Mucosa of gallbladder (tissue), 1 donor: ENCODE measurements around the gene PHACTR4. TPM values are rescaled to one million over a fixed set of nuclear protein-coding genes. Genes with fewer than 3 reads are reported as not detected.
"Not testable (repeated sequence)": the region's sequence is repeated elsewhere in the genome, so short reads cannot be mapped to it uniquely, and the experiment has no call there.

Experiments used
- DNase-seq: peaks from one replicate; pipeline ENCODE4 v3.0.0-alpha.2; 2020; ENCODE audit warnings: low spot score
- total RNA-seq: library from RNA; stranded (reverse); gene quantifications from one replicate; pipeline ENCODE4 v1.2.1, GENCODE V29; 2021
- donor health status: DM: no; HTN: no; CAD: no.

PHACTR4 gene
- total RNA-seq, 1 donor from 2014 or later: 36.5 TPM

DNA sequence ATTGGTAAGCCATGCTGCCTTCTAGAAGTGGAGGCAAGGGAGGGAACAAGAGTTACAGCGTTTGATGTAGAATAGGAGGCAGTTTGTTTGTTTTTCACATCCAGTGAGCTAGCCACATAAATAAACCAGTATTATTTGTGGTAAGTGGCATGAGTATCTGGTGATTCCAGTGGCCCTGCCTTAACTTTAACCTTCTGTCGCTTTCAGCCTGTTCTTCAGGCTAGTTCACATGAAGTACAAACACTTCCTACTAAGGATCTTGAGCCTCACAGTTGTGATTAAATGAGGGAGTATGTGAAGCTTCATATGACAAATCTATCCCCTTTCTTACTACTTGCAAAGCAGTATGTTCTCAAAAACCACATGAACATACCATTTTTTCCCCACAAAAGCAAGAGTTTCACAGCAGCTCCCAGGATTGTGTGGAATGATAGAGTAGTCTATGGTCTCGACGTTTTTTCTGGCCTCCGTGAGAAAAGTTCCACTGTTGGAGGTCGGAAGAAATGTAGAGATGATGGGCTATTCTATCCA, 59.5 kb downstream of the PHACTR4 start:
- no peak for DNase-seq

DNA sequence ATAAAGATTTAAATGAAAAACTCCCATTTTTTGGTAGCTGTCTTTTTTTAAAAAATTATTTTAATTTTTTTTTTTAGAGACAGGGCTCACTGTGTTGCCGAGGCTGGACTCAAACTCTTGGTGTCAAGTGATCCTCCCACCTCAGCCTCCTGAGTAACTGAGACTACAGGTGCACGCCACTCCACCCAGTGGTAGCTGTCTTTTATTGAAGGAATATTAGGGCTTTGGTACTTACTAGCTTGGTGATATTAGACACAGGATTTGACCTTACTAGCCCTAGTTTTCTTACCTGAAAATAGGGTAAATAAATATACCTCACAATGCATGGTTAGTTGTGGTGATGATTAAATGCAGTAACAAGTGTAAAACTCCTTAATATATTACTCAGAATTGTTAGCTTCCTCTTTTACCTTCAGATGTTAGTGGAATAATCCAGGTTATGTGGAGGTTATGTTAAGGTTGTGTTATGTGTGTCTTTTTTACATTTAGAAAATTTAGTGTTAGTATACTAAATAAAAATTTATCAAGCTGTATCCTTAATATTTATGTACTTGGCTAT, 66.8 kb downstream of the PHACTR4 start:
- DNase-seq: no peak

DNA sequence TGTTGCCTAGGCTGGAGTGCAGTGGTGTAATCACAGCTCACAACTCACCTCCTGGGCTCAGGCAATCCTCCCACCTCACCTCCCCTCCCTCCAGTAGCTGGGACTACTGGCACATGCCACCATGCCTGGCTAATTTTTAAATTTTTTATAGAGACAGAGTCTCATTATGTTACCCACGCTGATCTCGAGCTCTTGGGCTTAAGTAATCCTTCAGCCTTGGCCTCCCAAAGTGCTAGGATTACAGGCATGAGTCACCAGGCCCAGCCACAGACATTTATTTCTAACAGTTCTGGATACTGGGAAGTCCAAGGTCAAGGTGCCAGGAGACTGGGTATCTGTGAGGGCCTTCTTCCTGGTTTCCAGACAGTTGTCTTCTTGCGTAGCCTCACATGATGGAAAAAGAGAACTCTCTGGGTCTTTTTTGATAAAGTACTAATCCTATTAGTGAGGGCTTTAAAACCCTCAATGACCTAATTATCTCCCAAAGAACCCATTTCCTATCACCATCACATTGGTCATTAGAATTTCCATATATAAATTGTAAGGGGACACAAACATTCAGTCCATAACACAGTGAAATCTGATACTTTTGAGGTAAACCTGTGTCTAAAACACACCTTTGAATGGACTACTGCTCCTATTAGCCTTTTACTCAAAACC, 67.9 kb downstream of the PHACTR4 start:
- DNase-seq: peak; percentile 21

DNA sequence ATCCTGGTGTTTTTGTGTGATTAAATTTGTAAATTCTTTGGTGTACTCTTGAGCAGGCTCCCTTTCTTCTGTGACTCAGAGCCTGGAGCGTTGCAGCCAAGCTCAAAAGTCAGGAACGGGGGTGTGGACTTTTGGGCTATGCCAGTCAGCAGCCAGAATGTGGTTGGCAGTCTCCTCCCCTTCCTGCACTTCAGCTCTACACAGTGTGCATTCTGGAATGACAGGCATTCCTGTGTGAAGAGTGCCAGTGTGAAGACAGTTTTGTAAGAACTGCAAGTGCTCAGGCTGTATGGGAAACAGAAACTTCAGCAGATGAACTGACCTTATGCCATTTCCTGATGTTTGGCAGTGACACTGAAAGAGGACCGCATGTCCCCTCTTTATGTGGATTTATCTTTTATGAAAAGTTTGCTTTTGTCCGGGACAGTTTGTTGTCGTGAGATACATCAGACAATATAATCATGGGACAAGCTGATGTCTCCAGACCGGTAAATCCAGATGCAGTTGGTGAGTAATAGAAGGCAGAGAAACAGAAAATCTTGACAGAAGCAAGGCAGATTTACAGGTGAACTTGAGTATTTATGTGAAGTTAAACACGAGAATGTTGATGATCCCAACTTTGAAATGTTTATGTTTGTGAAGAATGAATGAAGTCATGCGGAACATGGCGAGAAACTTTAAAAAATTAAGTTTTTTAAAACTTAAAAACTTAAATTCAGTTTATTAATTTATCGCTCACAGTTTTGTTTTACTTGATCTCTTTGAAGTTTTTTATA, 68.6 kb downstream of the PHACTR4 start:
- peak; percentile 82 for DNase-seq

DNA sequence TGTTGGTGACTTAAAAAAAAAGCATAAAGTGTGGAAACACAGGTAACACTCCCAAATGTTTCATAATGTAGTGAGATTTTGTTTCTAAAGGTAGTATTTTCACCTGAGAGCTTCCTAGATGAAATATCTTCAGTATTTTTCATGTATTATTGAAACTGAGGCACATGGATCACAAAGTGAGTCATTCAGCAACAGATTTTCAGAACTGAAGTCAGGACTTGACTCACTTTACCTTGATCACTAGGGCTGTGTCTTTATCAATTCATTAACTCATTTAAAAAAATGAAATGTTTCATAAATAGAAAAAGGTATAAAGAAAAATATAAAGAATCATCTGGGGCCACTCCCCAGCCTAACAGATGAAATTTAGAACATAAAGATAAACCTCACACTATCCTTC, 69.8 kb downstream of the PHACTR4 start:
- no peak for DNase-seq

DNA sequence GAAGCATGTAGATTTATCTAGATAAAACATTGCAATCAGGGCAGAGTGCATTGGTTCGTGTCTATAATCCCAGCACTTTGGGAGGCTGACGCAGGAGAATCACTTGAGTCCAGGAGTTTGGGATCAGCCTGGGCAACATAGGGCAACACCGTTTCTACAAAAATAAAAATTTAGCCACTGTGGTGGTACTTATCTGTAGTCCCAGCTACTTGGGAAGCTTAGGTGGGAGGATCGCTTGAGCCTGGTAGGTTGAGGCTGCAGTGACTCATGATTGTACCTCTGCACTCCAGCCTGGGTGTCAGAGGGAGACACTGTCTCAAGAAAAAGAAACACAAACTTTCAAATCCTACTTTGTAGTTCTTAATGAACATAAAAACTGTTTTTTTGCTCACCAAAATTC, 72.1 kb downstream of the PHACTR4 start:
- DNase-seq: no peak

DNA sequence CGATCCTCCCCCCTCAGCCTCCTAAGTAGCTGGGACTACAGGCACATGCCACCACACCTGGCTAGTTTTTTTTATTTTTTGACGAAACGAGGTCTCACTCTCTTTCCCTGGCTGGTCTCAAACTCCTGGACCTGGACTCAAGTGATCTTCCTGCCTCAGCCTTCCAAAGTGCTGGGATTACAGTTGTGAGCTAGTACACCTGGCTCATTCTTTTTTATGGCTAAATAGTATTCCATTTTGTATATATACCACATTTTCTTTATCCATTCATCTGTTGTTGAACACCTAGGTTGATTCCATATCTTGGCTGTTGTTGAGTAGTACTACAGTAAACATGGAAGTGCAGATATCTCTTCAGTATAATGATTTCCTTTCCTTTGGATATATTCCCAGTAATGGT, 74.0 kb downstream of the PHACTR4 start:
- no peak for DNase-seq

DNA sequence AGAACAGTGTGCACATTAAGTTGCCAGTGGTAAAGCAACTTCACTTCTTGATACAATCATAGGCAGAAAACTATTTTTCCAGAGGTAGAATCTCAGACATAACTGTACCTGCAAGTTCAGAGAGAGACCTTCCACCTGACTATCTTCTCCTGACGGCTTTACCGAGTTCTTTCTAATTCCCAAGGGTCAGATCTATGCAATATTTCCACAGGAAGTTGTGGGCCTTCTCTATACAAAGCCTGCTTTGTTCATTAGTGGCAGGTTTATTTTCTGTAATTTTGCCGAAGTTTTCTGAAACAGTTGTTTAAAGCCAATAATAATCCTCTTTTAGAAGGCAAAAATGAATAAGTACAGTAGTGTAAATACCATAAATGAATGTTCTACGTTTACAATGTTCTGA, 78.1 kb downstream of the PHACTR4 start:
- no peak for DNase-seq

DNA sequence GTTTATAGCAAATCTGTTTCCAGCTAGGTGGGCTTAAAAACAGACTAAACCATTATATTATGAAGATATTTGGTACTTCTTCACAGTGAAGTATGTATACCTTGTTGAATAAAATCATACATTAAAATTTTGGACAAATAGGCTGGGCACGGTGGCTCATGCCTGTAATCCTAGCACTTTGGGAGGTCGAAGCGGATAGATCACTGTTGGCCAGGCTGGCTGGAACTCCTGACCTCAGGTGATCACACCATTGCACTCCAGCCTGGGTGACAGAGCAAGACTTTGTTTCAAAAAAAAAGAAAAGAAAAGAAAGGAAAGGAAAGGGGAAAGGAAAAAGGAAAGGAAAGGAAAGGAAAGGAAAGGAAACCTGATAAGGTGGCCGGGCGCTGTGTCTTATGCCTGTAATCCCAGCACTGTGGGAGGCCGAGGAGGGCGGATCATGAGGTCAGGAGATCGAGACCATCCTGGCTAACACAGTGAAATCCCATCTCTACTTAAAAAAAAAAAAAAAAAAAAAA, 78.6 kb downstream of the PHACTR4 start:
- not testable (repeated sequence) for DNase-seq

DNA sequence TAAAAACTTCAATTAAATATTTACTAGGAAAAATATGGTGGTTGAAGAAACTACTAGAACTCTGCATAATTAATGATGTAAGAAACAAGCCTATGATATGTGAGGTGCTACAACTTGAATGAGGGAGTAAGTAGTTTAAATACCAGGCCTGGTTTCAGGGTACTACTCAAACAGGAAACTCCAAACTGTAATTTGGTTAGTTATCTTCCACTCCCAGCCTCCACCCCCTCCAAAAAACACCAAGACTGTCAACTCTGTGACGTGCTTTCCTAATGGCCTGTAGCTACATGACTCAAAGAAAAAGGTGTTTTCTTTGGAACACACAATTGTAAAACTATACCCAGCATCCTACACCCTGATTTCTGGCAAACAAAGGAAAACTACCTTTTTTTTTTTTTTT, 80.4 kb downstream of the PHACTR4 start:
- DNase-seq: no peak

DNA sequence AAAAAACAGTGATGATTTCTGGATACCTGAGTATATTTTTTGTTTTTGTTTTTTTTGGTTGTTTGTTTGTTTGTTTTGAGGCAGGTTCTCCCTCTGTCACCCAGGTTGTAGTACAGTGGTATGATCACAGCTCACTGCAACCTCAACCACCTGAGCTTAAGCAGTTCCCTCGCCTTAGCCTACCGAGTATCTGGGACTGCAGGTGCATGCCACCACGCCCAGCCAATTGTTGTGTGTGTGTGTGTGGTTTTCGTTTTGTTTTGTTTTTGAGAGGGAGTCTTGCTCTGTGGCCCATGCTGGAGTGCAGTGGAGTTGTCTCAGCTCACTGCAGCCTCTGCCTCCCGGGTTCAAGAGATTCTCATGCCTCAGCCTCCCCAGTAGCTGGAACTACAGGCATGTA, 81.0 kb downstream of the PHACTR4 start:
- no peak for DNase-seq

DNA sequence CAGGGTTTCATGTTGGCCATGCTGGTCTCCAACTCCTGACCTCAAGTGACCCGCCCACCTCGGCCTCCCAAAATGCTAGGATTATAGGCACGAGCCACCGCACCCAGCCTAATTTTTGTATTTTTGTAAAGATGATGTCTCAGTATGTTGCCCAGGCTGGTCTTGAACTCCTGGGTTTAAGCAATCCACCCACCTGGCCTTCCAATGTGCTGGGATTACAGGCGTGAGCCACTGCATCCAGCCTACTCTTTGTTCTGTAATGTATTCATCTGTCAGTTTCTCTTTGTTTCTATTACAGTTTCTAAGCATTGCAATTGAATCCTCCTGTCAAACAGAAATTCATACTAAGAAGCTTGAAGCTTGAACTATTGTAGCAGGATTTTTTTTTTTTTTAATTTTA, 81.5 kb downstream of the PHACTR4 start:
- no peak for DNase-seq

DNA sequence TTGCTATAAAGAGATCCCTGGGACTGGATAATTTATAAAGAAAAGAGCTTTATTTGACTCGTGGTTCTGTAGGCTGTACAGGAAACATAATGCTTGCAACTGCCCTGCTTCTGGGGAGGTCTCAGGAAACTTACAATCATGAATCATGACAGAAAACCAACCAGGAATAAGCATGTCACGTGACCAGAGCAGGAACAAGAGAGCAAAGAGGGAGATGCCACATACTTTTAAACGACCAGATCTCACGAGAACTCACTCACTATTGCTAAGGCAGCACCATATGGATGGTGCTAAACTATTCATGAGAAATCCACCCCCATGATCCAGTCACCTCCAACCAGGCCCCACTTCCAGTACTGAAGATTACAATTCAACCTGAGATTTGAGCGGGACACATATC, 86.5 kb downstream of the PHACTR4 start:
- DNase-seq: no peak

DNA sequence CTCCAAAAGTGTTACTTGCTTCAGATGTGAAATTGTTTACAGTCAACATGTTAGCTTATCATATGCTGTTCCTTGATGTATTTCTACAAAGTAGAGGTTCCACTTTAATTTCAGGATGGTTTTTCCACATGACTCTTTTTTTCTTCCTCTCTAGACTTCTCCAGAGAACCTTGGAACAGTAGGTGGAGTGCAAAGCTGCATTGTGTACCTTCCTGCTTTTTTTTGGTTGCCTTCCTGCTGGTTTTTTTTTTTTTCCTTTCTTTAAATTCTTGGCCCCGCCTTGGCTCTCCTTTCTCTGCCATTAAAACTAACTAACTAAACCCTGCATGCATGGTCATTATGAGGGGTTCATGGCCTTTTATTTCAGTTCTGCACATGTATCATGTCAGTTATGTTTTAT, 88.1 kb downstream of the PHACTR4 start:
- no peak for DNase-seq

DNA sequence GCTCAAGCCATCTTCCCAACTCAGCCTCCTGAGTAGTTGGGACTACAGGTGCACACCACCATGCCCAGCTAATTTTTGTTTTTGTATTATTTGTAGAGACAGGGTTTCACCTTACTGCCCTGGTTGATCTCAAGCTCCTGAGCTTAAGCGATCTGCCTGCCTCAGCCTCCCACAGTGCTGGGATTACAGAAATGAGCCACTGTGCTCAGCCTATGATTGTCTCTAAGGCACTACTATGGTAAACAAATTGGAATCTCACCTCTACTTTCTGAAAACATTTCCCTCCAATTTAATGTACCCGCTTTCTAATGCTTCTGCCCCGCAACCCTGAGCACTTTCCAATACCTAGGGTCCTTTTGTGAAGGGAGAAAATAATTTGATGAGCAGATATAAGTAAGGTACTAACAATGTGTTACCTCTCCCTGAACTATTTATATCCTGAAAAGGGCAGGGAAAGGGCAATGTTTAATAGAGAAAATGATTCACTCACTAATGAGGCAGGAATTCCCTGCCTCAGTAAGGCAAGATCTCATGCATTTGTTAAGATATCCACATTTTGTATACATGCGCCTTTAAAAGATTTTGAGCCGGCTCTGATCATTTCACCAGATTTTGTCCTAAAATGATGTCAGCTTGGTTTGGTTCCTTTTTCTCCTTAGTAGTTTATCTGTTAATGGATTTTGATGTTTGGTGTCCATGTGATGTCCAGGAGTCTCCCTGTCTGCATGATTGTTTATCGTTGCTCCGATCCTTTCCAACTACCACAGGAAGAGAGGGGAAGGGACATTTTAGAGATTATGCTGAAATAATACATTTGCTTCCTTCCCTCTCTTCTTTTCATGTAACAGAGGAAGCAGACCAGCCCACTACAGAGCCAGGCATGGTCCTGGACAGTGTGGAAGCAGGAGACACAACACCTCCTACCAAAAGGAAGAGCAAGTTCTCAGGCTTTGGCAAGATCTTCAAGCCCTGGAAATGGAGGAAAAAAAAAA, 89.0 kb downstream of the PHACTR4 start:
- DNase-seq: no peak

DNA sequence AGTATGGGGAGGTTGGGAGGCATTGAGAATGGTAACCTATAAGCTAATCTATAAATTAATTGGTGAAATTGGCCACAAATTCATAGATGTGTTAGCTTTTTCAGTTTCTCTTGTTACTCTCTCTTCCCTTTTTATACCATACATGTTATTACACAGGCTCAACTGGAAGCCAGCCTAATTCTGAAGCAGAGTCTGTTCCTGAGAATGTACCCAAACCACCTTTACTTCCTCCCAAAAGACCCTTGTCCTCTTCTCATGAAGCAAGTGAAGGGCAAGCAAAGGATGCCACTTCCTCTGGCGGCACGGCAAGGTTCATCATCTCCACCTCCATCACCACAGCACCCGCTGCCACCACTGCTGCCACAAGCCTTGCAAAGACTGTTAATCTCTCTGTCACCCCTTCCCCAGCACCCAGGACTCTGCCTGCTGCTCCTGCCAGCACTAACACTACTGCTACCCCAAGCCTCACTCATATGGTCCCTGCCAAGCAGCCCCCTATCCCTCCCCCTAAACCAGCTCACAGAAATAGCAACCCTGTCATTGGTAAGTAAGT, 96.8 kb downstream of the PHACTR4 start:
- DNase-seq: no peak

DNA sequence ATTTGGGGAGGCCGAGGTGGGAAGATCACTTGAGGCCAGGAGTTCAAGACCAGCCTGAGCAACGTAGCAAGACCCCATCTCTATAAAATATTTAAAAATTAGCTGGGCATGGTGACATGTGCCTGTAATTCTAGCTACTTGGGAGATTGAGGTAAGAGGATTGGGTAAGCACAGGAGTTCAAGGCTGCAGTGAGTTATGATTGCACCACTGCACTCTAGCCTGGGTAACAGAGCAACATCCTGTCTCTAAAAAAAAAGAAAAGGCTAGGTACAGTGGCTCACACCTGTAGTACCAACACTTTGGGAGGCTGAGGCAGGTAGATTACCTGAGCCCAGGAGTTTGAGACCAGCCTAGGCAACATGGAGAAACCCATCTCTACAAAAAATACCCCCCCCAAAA, 100.6 kb downstream of the PHACTR4 start:
- no peak for DNase-seq

DNA sequence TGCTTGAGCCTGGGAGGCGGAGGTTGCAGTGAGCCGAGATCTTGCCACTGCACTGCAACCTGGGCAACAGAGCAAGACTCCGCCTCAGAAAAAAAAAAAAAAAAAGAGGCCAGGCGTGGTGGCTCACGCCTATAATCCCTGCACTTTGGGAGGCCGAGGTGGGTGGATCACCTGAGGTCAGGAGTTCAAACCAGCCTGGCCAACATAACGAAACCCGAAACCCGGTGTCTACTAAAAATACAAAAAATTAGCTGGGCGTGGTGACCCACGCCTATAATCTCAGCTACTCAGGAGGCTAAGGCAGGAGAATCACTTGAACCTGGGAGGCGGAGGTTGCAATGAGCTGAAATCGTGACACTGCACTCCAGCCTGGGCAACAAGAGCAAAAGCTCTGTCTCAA, 110.0 kb downstream of the PHACTR4 start:
- DNase-seq: not testable (repeated sequence)

DNA sequence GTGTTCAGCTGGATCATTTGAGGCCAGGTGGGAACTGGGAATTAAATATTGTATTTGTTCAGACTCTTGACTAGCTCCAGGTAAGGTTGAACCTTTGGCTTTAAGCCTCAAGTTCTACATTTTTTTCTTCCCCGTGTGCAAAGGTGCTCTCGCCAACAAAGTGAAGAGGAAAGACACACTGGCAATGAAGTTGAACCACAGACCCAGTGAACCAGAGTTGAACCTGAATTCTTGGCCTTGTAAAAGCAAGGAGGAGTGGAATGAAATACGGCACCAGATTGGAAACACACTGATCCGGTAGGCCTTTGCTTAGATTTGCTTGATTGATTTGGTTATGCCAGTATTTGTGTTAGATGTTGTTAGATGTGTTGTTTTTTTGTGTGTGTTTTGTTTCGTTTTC, 110.8 kb downstream of the PHACTR4 start:
- DNase-seq: no peak

DNA sequence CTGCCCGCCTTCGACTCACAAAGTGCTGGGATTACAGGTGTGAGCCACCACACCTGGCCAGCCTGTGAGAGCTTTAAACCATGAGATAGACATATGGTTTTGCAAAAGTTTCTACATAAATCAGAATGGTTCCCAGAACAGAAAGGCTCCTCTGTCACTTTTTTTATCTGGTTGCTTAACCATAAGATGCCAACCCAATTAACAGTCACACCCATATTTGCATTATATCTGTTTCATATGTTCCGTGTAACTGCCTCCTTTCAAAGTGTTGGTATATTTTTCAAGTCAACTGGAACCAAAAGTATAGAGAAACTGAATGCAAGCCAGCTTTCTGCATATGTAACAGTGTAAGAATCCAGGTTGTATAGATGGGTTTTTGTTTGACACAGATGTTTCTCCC, 112.6 kb downstream of the PHACTR4 start:
- no peak for DNase-seq

DNA sequence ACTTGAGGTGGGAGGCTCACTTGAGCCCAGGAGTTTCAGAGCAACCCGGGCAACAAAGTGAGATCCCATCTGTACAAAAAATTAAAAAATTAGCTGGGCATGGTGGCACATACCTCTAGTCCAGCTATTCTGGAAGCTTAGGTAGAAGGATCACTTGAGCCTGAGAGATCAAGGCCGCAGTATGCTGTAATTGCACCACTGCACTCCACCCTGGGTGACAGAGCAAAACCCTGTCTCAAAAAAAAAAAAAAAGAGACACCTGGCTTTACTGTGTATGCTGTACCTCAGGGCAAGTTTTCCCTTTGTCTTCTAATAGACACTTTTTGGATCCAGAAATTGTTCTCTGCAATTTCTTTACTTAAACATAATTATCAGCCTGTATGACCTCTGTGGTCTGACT, 113.2 kb downstream of the PHACTR4 start:
- DNase-seq: no peak
